Cardiac fibroblast (primary cell): ENCODE data around the gene FOXD2.

Experiments
- DNase-seq, 2 donors: peaks; one replicate each; pipeline versions ENCODE4 v3.0.0 to v3.0.0-alpha.2; 2010; ENCODE audit warnings: low read depth in 2 of 2
- H3K4me3 ChIP-seq, 2 donors: replicated peaks in 1 of 2; 1 replicate in 1 of 2; 2 replicates in 1 of 2; pipeline ENCODE4 v1.5.1; 2011; ENCODE audit warnings: low read depth in 2 of 2, low read length in 2 of 2, mild to moderate bottlenecking in 2 of 2, moderate library complexity in 1 of 2
- TF ChIP-seq, protein P1 (sequence below): IDR thresholded peaks from one replicate; pipeline ENCODE4 v1.5.1; 2011; ENCODE audit warnings: low read depth, mild to moderate bottlenecking, low read length, inconsistent platforms

The FOXD2 gene

DNA sequence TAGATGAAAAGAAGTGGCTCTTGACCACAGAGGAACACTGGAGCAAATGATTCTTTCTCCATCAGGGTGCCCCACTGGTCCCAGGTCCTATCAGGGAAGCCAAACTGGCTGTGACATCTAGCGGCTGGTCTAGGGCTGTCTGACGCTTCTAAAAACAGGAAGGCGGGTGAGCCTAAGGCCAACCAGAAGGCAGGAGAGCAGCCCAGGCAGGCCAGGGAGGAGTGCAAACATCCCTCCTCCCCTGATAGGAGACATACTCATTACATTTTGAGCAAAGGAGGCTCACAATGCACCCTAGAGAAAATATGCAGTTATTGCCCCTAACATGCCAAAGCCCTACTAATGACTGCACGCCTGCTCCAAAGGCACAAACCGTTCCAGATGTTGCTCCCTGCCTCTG lies 32.1 kb upstream of the FOXD2 start:
- TF ChIP-seq, protein P1, sequence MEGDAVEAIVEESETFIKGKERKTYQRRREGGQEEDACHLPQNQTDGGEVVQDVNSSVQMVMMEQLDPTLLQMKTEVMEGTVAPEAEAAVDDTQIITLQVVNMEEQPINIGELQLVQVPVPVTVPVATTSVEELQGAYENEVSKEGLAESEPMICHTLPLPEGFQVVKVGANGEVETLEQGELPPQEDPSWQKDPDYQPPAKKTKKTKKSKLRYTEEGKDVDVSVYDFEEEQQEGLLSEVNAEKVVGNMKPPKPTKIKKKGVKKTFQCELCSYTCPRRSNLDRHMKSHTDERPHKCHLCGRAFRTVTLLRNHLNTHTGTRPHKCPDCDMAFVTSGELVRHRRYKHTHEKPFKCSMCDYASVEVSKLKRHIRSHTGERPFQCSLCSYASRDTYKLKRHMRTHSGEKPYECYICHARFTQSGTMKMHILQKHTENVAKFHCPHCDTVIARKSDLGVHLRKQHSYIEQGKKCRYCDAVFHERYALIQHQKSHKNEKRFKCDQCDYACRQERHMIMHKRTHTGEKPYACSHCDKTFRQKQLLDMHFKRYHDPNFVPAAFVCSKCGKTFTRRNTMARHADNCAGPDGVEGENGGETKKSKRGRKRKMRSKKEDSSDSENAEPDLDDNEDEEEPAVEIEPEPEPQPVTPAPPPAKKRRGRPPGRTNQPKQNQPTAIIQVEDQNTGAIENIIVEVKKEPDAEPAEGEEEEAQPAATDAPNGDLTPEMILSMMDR = no peak
- DNase-seq = no peak
- no peak overlapping the region for H3K4me3 ChIP-seq

DNA sequence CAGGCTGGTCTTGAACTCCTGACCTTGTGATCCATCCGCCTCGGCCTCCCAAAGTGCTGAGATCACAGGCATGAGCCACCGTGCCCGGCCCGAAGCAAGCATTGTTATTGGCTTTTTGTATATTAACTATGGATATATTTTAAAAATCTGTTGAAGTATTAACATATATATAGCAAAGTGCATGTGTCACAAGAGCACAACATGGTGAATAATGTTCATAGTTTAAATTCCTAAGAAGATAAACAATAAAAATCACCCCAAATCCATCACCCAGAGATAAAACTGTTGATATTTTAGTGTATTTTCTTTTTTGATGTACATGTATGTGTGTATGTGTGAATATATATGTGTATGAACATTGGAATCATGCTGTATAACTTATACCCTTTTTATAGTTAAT lies 30.9 kb upstream of the FOXD2 start:
- no peak for DNase-seq
- TF ChIP-seq, protein P1 = no peak
- H3K4me3 ChIP-seq = no peak overlapping the region

DNA sequence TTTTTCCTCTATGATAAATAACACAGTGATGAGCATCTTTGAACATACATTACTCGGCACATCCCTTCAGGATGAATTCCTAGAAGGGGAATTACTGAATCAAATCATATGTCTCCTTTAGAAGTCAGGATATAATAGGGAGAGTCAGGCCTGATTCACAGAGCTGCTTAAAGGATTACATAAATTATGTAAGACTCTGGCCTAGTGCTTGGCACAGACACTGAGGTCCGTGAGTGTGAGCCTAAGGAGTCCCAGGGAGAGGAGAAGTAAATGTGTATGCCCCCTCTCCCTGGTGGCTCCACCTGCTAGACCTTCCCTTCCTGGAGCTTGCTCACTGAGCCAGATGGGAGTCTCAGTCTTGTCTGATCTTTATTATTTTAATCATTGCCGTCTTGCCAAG lies 30.4 kb upstream of the FOXD2 start:
- no peak overlapping the region for H3K4me3 ChIP-seq
- no peak for DNase-seq
- TF ChIP-seq, protein P1 = no peak

DNA sequence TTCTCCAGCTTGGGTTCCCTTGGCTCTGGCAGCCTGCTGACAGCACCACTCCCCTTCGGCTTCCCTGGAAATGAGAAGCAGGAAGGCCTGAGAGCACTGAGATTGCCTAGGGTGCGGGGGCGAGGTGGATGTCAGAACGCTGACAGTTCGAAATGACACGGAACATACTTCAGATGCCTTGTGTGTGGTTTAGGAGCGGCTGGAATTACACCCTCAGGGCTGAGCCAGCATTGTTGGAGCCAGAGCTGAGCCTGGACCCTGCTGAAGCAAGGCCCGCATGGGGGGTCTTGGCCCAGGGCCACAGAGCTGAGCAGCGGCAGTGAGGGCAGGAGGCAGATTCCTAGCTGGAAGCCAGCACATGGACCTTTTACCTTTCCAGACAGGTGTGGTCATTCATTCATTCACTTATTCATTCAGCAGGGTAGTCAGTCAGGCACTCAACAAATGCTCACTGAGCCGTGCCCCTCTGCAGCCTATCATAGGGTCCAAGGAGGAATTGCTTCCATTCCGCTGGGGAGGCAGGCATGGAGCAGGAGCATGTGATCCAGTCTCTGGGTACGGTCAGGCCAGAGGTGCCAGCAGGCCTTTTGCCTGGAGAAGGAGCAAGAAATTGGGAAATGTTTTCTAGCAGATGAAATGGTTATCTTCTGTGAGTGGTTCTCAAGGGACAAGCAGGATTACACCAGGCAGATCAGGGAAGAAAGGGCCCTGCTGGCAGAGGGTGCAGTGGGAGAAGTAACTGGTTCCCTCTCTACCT lies 28.4 kb upstream of the FOXD2 start:
- H3K4me3 ChIP-seq = no peak overlapping the region
- TF ChIP-seq, protein P1 = no peak
- DNase-seq = peak; percentile 40 to 86

DNA sequence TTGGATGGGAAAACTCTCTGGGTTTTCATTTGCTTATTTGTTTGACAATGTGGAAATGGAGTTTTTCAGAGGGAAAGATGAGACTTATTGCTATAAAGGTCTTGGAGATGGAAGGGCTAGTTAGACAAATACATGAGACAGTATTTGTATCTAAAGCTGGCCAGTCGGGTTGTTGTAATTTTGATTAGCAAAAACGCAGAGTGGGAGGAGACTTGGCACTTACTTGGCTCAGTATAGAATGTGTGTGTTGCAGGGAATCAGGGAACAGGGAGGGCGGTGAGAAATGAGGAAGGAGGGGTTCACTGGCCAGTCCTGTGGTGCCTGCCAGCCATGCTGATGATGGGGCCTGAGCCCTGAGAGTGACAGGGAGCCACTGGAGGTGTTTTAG lies 27.8 kb upstream of the FOXD2 start:
- no peak overlapping the region for H3K4me3 ChIP-seq
- TF ChIP-seq, protein P1 = no peak
- DNase-seq = no peak

DNA sequence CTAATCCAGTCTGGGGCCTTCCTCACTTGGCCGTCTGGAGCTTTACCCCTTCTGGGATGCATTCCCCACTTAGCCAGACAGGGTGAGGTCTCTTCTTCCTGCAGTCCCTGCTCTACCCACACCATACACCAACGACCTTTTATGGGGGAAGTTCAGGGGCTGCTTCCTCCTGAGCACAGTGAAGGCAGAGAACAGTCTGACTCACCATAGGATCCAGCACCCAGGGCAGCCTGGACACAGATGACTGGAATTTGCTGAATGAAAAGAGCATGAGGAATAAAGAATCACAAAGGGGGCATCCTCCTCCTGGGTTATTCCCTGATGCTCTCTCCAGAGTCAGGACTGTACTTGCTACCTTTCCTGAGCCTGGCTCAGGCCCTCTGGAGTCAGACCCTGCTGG lies 26.4 kb upstream of the FOXD2 start:
- no peak overlapping the region for H3K4me3 ChIP-seq
- TF ChIP-seq, protein P1 = no peak
- DNase-seq = no peak

DNA sequence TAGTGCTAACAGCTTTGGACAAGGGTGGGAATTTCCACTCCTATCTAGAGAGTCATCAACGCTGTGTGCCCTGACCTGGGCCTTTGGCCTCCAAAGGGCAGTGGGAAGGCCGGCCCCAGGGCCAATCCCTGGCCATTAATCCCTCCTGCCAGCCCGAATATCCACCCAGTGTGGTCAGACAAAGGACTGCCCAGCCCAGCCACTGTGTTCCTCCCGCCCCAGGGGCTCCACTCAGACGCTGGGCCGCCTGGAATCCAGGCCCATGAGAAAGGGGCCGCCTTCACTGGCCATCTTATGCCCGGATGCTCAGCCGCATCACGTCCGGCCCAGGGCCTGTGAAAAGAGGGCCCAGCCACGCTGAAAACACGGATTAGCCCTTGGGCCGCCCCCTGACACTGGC lies 25.4 kb upstream of the FOXD2 start:
- no peak for DNase-seq
- TF ChIP-seq, protein P1 = no peak
- H3K4me3 ChIP-seq = no peak overlapping the region
